Natural killer cell (primary cell): ENCODE data around the gene SH3BGR. TPM values are rescaled to one million over a fixed set of nuclear protein-coding genes. Genes with fewer than 3 reads are reported as not detected.
"Not testable (repeated sequence)": the region's sequence is repeated elsewhere in the genome, so short reads cannot be mapped to it uniquely, and the experiment has no call there.

Experiments used
- ATAC-seq, 3 donors: fragments of 150-1000 bp in 2 of 3; fragments of 200-7000 bp in 1 of 3; cut with Tn5 transposase; 1 replicate in 1 of 3; 2 replicates in 2 of 3; pipeline ENCODE4 v1.10.0; 2021; ENCODE audit warnings: mild to moderate bottlenecking in 2 of 3, moderate library complexity in 2 of 3
- DNase-seq, 2 donors: peaks; one replicate each; pipeline versions ENCODE4 v3.0.0 to v3.0.0-alpha.2; 2013 to 2021; ENCODE audit warnings: mixed read lengths in 1 of 2
- H3K27ac ChIP-seq: one replicate; pipeline ENCODE4 v1.5.1; 2013; ENCODE audit warnings: mild to moderate bottlenecking, low read length
- H3K27me3 ChIP-seq: one replicate; pipeline ENCODE4 v1.6.1; 2013; ENCODE audit warnings: low read length; ENCODE audit not compliant: control insufficient read depth, insufficient read depth
- H3K36me3 ChIP-seq: one replicate; pipeline ENCODE4 v1.6.1; 2013; ENCODE audit warnings: low read length; ENCODE audit not compliant: control insufficient read depth, insufficient read depth
- H3K4me1 ChIP-seq: one replicate; pipeline ENCODE4 v1.6.1; 2013; ENCODE audit warnings: low read length; ENCODE audit not compliant: control insufficient read depth, insufficient read depth
- H3K4me3 ChIP-seq: one replicate; pipeline ENCODE4 v1.5.1; 2013; ENCODE audit warnings: low read length
- H3K9me3 ChIP-seq: one replicate; pipeline ENCODE4 v1.6.1; 2013; ENCODE audit warnings: low read length; ENCODE audit not compliant: control insufficient read depth, insufficient read depth
- H3K27ac Mint-ChIP-seq, 2 donors: one replicate each; pipeline ENCODE4 v1.8.0; 2022; ENCODE audit warnings: mild to moderate bottlenecking in 2 of 2, mixed read lengths in 2 of 2, moderate library complexity in 1 of 2
- H3K27me3 Mint-ChIP-seq, 2 donors: one replicate each; pipeline ENCODE4 v1.8.0; 2022; ENCODE audit warnings: low read depth in 2 of 2, mixed read lengths in 2 of 2
- H3K36me3 Mint-ChIP-seq: one replicate; pipeline ENCODE4 v1.8.0; 2022; ENCODE audit warnings: mixed read lengths
- H3K4me1 Mint-ChIP-seq, 2 donors: one replicate each; pipeline ENCODE4 v1.8.0; 2022; ENCODE audit warnings: mixed read lengths in 2 of 2
- H3K4me3 Mint-ChIP-seq: one replicate; pipeline ENCODE4 v1.8.0; 2022; ENCODE audit warnings: mild to moderate bottlenecking, moderate library complexity, mixed read lengths
- H3K9me3 Mint-ChIP-seq, 2 donors: one replicate each; pipeline ENCODE4 v1.8.0; 2022; ENCODE audit warnings: mixed read lengths in 2 of 2
- WGBS: methylation state at CpG from one replicate; pipeline ENCODE4 v1.1.7; 2013; ENCODE audit warnings: missing lambda C conversion rate; ENCODE audit not compliant: insufficient coverage; 5-methylcytosine and 5-hydroxymethylcytosine counted together
- intact Hi-C: fragments of 100-400 bp; cut with micrococcal nuclease; formaldehyde crosslinking; loops from one replicate; pipeline ENCODE4 v1.14.2; 2022
- total RNA-seq, 4 donors: library from RNA; stranded (reverse); fragments of 120-200 nt in 1 of 4; gene quantifications; one replicate each; pipeline versions ENCODE4 v1.2.3 to v1.2.4, GENCODE V29; 2013 to 2022
- TF ChIP-seq, protein P1 (sequence below): fragments of 200-600 bp; IDR thresholded peaks from one replicate; pipeline ENCODE4 v1.8.0; 2022; ENCODE audit warnings: antibody characterized with exemption

Gene SH3BGR
- 1 to 10 TPM in 1 of 3 donors, under 1 TPM in 1, not detected in 1; 0.75 to 1.3 TPM for total RNA-seq
- total RNA-seq (2013): 0.77 TPM

DNA sequence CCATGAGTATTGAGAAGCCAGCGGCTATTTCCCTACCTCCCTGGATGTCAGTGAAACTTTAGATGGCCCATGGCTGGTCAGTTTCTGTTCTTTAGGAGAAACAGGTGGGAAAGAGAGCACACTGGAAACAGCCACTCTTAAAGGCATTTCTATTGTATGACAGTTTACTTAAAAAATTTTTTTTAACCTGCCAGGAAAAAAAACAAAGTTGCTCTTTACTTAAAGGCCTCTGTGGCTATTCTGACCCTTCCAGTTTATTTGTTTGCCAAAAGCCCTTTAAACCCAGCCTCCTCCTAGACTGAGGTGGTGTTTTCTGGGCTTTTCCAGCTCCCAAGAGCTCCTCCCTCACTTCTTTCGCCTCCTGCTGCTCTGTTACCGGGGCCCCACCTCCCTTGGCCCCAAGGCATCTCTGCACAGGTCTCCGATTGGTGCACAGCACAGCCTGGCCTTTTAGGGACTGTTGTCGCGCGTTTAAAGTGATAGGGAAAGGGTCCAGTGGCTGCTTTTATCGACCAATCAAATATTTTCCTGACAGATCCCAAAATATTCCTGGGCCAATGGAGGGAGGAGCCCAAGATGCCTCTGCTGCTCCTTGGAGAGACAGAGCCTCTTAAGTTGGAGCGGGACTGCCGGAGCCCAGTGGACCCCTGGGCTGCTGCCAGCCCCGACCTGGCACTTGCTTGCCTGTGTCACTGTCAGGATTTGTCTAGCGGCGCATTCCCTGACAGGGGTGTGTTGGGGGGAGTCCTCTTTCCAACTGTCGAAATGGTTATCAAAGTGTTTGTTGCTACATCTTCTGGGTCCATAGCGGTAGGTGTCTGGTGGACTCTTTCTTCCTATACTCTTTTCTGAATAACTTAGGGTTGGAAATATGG is at the start of gene SH3BGR:
Gene SH3BGR, plus strand, starts transcription at position 639 of the 875 bp plus-strand sequence. Its CDS starts 127 bp downstream, at position 766.
- H3K4me3 Mint-ChIP-seq: no peak within 1 kb of the TSS
- TF ChIP-seq, protein P1, sequence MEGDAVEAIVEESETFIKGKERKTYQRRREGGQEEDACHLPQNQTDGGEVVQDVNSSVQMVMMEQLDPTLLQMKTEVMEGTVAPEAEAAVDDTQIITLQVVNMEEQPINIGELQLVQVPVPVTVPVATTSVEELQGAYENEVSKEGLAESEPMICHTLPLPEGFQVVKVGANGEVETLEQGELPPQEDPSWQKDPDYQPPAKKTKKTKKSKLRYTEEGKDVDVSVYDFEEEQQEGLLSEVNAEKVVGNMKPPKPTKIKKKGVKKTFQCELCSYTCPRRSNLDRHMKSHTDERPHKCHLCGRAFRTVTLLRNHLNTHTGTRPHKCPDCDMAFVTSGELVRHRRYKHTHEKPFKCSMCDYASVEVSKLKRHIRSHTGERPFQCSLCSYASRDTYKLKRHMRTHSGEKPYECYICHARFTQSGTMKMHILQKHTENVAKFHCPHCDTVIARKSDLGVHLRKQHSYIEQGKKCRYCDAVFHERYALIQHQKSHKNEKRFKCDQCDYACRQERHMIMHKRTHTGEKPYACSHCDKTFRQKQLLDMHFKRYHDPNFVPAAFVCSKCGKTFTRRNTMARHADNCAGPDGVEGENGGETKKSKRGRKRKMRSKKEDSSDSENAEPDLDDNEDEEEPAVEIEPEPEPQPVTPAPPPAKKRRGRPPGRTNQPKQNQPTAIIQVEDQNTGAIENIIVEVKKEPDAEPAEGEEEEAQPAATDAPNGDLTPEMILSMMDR: no peak
- H3K9me3 ChIP-seq: no peaks in the 10 kb centered on the region
- no peak within 1 kb of the TSS for H3K27ac ChIP-seq
- no peak within 1 kb of the TSS for H3K27ac Mint-ChIP-seq
- H3K4me3 ChIP-seq: no peak within 1 kb of the TSS
- no peaks in the 10 kb centered on the region for H3K36me3 Mint-ChIP-seq
- H3K27me3 Mint-ChIP-seq: peaks cover 14 to 30% of the 10 kb centered on the region in 2 donors
- no peaks in the 10 kb centered on the region for H3K9me3 Mint-ChIP-seq
- no peaks in the 10 kb centered on the region for H3K4me1 ChIP-seq
- DNase-seq: no peak
- 88% methylated on average over 15 of the region's 15 CpGs for WGBS
- ATAC-seq: no peak
- no peaks in the 10 kb centered on the region for H3K4me1 Mint-ChIP-seq
- intact Hi-C loops: no loop called here
- no peaks in the 10 kb centered on the region for H3K27me3 ChIP-seq
- no peaks in the 10 kb centered on the region for H3K36me3 ChIP-seq

GRCh38 chr21:39406065-39406464 is 45.7 kb upstream of the SH3BGR start:
- ATAC-seq (no peak), DNase-seq (no peak)
- Histone ChIP-seq H3K27me3 (no peaks in the 10 kb centered on the region), H3K36me3 (peaks cover 12% of the 10 kb centered on the region), H3K27ac (no peak overlapping the region), H3K9me3 (no peaks in the 10 kb centered on the region), H3K4me3 (no peak overlapping the region), H3K4me1 (no peaks in the 10 kb centered on the region)
- no peaks in the 10 kb centered on the region for H3K4me1 Mint-ChIP-seq
- no peak overlapping the region for H3K27ac Mint-ChIP-seq
- H3K27me3 Mint-ChIP-seq: no peaks in the 10 kb centered on the region
- TF ChIP-seq, protein P1: no peak
- peaks cover 9% of the 10 kb centered on the region for H3K36me3 Mint-ChIP-seq
- H3K9me3 Mint-ChIP-seq: peaks cover 0 to 3% of the 10 kb centered on the region in 2 donors
- WGBS: 100% methylated on average over 1 of the region's 2 CpGs
- no peak overlapping the region for H3K4me3 Mint-ChIP-seq
- intact Hi-C loops: no loop called here

- H3K27ac Mint-ChIP-seq, intact Hi-C loops, H3K4me1 Mint-ChIP-seq, H3K4me3 ChIP-seq, H3K36me3 Mint-ChIP-seq, H3K27me3 Mint-ChIP-seq, H3K36me3 ChIP-seq, H3K4me3 Mint-ChIP-seq, H3K27me3 ChIP-seq, DNase-seq, H3K9me3 ChIP-seq, H3K27ac ChIP-seq, H3K9me3 Mint-ChIP-seq, ATAC-seq, H3K4me1 ChIP-seq: not testable (repeated sequence)
- 93% methylated on average over 5 of the region's 5 CpGs for whole genome bisulfite sequencing
These were observed 32.6 kb upstream of the SH3BGR start for GRCh38 chr21:39419204-39419603.

DNA sequence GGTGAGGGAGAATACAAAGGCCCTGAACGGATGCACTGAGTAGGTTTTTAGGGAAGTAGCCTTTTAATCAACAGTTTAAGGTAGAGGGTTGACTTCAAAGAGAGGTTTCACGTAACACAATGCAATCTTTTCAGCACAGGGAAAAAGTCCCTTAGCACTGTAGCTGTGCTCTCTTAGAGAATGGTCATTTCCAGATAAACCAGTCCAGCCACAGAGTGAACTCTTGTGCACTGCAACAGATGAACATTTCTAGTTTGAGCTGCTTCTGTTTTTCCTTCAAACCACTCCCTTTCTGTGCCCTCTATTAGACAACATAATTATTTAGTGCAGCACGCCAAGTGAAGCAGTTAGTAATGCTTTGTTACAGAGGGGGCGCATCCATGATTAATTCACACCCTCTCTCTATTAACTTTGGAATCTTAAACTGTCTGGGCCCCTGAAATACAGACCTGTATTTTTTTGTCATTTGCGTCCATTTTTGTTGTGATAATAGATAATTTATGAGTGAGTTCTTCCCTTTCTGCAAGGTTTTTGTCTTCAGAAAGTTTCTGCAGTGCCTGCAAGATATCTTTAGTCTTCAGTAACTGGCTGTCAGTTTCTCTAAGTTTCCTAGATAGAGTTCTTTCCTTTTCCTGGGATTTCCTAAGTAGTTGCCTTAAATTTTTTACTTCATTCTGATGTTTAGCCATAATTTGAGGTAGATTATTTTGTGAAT is 29.1 kb upstream of the SH3BGR start:
- Mint-ChIP-seq H3K27me3 (peaks cover 0 to 5% of the 10 kb centered on the region in 2 donors), H3K4me3 (no peak overlapping the region), H3K4me1 (no peaks in the 10 kb centered on the region), H3K9me3 (no peaks in the 10 kb centered on the region), H3K27ac (no peak overlapping the region), H3K36me3 (no peaks in the 10 kb centered on the region)
- H3K36me3 ChIP-seq: no peaks in the 10 kb centered on the region
- intact Hi-C loops: no loop called here
- no peaks in the 10 kb centered on the region for H3K4me1 ChIP-seq
- H3K4me3 ChIP-seq: no peak overlapping the region
- DNase-seq (no peak), ATAC-seq (no peak)
- no peaks in the 10 kb centered on the region for H3K9me3 ChIP-seq
- 85% methylated on average over 5 of the region's 5 CpGs for WGBS
- TF ChIP-seq, protein P1: no peak
- H3K27me3 ChIP-seq: no peaks in the 10 kb centered on the region
- H3K27ac ChIP-seq: no peak overlapping the region
